ENCODE measurements around the gene TDP1. TPM values are rescaled to one million over a fixed set of nuclear protein-coding genes. Genes with fewer than 3 reads are reported as not detected.

Gene TDP1
- total and polyA plus RNA-seq, 9 of the 15 experiments (the other 6 are each of a cell fraction or from before 2014, with no cell fraction given), result 21.4 to 41.6 (median 32.3) TPM

DNA sequence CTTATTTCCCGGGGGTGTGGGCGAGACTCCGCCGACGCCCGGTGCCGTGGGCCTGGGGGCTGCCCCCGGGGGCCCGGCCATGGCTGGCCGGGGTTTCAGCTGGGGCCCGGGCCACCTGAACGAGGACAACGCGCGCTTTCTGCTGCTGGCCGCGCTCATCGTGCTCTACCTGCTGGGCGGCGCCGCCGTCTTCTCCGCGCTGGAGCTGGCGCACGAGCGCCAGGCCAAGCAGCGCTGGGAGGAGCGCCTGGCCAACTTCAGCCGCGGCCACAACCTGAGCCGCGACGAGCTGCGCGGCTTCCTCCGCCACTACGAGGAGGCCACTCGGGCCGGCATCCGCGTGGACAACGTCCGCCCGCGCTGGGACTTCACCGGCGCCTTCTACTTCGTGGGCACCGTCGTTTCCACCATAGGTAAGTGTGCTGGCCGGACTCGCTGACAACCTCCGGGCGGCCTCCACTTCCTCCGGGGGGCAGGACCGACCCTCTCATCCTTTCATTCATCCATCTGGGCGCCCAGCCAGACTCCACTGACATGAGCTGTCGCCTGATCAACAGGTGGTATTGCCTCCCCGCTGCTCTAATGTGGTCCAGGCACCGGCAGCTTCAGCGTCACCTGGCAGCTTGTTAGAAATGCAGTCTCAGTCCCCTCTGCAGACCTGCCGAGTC, 106.5 kb downstream of the TDP1 start (continued):
- TF ChIP-seq, protein P1, sequence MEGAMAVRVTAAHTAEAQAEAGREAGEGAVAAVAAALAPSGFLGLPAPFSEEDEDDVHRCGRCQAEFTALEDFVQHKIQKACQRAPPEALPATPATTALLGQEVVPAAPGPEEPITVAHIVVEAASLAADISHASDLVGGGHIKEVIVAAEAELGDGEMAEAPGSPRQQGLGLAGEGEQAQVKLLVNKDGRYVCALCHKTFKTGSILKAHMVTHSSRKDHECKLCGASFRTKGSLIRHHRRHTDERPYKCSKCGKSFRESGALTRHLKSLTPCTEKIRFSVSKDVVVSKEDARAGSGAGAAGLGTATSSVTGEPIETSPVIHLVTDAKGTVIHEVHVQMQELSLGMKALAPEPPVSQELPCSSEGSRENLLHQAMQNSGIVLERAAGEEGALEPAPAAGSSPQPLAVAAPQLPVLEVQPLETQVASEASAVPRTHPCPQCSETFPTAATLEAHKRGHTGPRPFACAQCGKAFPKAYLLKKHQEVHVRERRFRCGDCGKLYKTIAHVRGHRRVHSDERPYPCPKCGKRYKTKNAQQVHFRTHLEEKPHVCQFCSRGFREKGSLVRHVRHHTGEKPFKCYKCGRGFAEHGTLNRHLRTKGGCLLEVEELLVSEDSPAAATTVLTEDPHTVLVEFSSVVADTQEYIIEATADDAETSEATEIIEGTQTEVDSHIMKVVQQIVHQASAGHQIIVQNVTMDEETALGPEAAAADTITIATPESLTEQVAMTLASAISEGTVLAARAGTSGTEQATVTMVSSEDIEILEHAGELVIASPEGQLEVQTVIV (CRISPR knock-in tag; IDR thresholded peaks at IDR 0.05; ENCODE audit: borderline replicate concordance), result no peak
- TF ChIP-seq ZNF77 (CRISPR knock-in tag; IDR thresholded peaks at IDR 0.05) (no peak), RB1 (IDR thresholded peaks at IDR 0.05; ENCODE audit: low read depth) (no peak)

DNA sequence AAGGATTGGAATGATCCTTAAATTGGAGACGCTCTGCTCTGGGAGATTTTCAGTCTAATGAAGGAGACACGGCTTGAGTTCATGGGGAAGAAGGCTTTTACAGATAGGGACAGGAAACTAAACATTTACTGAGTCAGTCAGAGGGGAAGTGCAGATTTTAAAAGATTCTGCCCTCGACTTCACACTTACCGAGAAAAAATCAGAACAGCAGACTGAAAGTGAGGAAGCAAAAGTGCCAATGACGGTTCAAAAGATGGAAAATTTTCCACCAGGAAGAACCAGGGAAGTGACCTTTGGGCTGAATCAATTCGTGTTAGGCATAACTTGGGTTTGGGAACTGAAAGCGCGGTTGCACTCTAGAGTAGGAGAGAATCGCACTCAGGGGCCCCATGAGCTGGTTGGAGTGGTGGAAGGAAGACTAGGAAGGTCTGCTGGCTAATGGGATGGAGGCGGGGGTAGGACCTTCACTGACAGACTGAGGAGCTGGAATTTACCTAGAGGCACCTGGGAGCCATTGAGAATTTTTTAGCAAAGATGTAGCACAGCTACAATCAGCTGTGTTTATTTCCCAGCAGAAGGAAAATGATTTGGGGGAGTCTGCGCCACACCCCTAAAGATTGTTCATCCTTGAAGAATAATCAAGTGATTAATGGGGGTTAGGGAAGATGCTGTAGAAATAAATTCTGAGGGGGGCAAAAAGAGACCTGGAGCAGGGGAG, 107.3 kb downstream of the TDP1 start:
- DNase-seq (ENCODE audit: extremely low read depth in 1 of 4, low spot score in 3 of 4) (no peak), FAIRE-seq (no peak), ATAC-seq (no peak)
- H3K9me1 ChIP-seq (ENCODE audit: control insufficient read depth, insufficient read depth, low read length), result no peaks in the 10 kb centered on the region
- no peak overlapping the region for H3K27ac ChIP-seq (ENCODE audit: extremely low read depth, low read depth, low read length)
- no peaks in the 10 kb centered on the region for H3K36me3 ChIP-seq (ENCODE audit: control insufficient read depth, insufficient read depth, low read length)
- CTCF ChIA-PET (ENCODE audit: low intra/inter-chr PET ratio), result no interaction called here
- H2AFZ ChIP-seq (ENCODE audit: low read depth, low read length), result no peak overlapping the region
- H3K4me3 ChIP-seq, result no peak overlapping the region
- peaks cover 3 to 46% of the 10 kb centered on the region in 2 experiments; a peak in 3 of 5 replicates for H3K27me3 ChIP-seq (ENCODE audit: control insufficient read depth in 2 of 2, insufficient read depth in 2 of 2, low read length in 2 of 2)
- POLR2A ChIA-PET, result interaction anchor here (0.7 kb wide), 2 partner anchors 611 to 827 kb away, joined by 3 to 4 read pairs; no protein-coding TSS in a partner anchor
- no peak overlapping the region for H3K9ac ChIP-seq (ENCODE audit: insufficient read depth in 1 of 2, low read depth in 2 of 2, low read length in 2 of 2)
- H3K4me1 ChIP-seq (replicated peaks in 1 of 2; ENCODE audit: control insufficient read depth in 2 of 2, insufficient read depth in 2 of 2, low read length in 2 of 2), result peaks cover 0 to 21% of the 10 kb centered on the region in 2 experiments; a peak in 2 of 5 replicates
- no TSS peak for BruUV-seq (replicated peaks)
- in situ Hi-C loops (cut with MboI), result no loop called here
- 1% methylated on average over 11 of the region's 11 CpGs for WGBS (ENCODE audit: insufficient coverage, low coverage, missing lambda C conversion rate)
- H4K20me1 ChIP-seq (replicated peaks; ENCODE audit: control insufficient read depth, insufficient read depth, low read length), result no peaks in the 10 kb centered on the region
- TF ChIP-seq SMAD2 (IDR thresholded peaks at IDR 0.05; ENCODE audit: low read depth, low read length), result no peak
- TF ChIP-seq ZNF436 (CRISPR knock-in tag; IDR thresholded peaks at IDR 0.05), result no peak
- TF ChIP-seq, protein P2, sequence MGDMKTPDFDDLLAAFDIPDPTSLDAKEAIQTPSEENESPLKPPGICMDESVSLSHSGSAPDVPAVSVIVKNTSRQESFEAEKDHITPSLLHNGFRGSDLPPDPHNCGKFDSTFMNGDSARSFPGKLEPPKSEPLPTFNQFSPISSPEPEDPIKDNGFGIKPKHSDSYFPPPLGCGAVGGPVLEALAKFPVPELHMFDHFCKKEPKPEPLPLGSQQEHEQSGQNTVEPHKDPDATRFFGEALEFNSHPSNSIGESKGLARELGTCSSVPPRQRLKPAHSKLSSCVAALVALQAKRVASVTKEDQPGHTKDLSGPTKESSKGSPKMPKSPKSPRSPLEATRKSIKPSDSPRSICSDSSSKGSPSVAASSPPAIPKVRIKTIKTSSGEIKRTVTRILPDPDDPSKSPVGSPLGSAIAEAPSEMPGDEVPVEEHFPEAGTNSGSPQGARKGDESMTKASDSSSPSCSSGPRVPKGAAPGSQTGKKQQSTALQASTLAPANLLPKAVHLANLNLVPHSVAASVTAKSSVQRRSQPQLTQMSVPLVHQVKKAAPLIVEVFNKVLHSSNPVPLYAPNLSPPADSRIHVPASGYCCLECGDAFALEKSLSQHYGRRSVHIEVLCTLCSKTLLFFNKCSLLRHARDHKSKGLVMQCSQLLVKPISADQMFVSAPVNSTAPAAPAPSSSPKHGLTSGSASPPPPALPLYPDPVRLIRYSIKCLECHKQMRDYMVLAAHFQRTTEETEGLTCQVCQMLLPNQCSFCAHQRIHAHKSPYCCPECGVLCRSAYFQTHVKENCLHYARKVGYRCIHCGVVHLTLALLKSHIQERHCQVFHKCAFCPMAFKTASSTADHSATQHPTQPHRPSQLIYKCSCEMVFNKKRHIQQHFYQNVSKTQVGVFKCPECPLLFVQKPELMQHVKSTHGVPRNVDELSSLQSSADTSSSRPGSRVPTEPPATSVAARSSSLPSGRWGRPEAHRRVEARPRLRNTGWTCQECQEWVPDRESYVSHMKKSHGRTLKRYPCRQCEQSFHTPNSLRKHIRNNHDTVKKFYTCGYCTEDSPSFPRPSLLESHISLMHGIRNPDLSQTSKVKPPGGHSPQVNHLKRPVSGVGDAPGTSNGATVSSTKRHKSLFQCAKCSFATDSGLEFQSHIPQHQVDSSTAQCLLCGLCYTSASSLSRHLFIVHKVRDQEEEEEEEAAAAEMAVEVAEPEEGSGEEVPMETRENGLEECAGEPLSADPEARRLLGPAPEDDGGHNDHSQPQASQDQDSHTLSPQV (IDR thresholded peaks at IDR 0.05), result no peak
- H3K9me3 ChIP-seq (replicated peaks; ENCODE audit: control insufficient read depth, insufficient read depth, low read depth, low read length), result no peaks in the 10 kb centered on the region
- intact Hi-C loops (cut with micrococcal nuclease), result no loop called here
- H3K4me2 ChIP-seq (ENCODE audit: insufficient read depth, low read length), result no peak overlapping the region
- no peaks in the 10 kb centered on the region for H3K79me2 ChIP-seq (ENCODE audit: control insufficient read depth, insufficient read depth, low read length)
